Activated CD4-positive, alpha-beta T cell treated with anti-CD3 and anti-CD28 coated beads, Interleukin-2, amount 50 U/mL, for 16 hours (primary cell): Measurements from ENCODE around the gene RABGAP1.

Experiments used
- DNase-seq: peaks from one replicate; pipeline ENCODE4 v3.0.0-alpha.2; 2020

The RABGAP1 gene

DNA sequence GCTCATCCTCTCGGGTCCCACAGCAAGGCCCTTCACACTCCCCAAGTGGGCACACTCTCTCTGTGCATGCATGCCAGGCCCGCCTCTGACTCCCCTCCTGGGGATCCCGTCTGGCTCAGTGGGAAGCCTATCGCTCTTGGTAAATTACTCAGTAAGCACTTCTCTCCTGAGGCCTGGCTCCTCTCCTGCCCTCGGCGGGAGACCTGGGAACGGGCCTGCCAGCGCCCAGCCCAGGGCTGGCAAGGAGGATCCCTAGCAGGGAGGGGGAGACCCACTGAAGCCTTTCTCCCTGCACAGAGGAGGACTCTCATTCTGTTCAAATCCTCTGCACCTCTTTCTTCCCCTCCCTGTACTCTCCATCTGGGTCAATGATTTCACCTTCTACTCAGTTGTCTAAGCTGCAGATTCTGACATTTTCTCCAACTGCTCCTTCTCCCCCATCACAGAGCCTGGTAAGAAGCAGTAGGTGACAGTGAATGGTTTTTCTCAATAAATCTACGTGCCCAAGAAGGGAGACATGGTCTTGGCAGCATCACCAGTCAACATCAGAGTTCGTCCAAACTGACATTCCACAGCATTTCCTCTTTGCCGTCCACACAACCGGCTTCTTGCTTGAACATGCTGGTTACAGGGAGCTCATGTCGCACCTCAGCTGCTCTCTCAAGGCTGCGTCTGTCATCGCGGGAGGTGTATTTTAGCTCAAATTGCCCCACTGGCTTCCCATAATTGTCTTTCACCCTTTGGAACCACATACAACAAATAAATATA, 174.5 kb downstream of the RABGAP1 start:
- no peak for DNase-seq

DNA sequence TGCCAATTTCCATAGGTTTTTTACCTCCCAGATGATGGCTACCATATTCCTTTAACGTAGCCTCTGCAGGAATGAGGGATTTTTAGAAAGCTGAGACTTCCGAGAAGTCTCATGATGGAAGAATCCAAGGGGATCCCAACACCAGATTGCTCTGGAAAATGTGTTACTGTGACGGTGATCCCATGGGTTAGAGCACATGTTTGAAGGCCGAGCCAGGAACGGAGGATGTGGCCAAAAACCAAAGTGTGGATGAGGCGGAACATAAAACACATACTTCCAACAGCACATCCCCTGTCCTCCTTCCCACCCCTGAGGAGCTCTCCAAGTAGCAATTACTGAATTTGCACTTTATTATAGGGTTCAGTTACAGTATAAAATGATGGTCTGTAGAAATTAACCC, 175.2 kb downstream of the RABGAP1 start:
- DNase-seq, result no peak

- no peak for DNase-seq
Observed at GRCh38 chr9:123119566-123119965, 178.7 kb downstream of the RABGAP1 start.

GRCh38 chr9:123120131-123120530, 179.3 kb downstream of the RABGAP1 start:
- DNase-seq, result no peak

- DNase-seq, result no peak
Observed at GRCh38 chr9:123120953-123121352, 180.1 kb downstream of the RABGAP1 start.

DNA sequence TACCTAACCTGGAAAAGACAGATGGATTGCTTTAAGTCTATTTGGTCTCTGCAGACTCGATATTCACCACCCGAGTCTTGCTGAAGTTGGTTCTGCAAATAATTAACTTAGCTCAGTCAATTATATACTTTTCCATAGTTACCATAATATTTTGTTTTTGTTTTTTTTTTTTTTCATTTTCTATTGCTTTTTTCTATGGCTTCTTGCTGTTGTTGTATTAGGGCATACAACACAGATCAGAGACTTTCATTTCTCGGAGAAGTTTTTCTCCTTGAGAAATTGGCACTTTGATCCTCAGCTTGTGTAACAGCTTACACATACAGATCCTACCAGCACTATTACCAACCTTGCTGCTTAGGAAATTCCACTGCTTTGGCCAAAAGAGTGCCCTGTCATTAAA, 180.6 kb downstream of the RABGAP1 start:
- no peak for DNase-seq

GRCh38 chr9:123127512-123128075, 186.8 kb downstream of the RABGAP1 start:
- DNase-seq, result no peak

- DNase-seq, result no peak
Observed at GRCh38 chr9:123128591-123128990, 187.8 kb downstream of the RABGAP1 start.

DNA sequence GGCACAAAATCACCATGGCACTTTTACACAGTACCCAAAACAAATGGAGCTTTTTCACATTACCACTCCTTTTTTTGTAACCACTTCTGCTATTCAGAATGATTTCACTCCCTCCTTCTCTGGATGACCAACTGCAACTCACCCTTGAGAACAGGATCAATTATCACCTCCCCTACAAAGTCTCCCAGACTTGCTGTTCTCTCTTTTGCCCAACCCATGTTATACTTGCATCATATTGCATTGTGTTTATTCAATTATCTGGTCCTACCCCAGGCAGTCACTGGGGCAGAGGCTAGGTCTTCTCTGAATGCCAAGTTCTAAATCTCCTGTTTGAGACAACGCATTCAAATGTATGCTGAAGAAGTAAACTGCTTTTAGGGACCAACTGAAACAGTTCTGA, 188.6 kb downstream of the RABGAP1 start:
- no peak for DNase-seq

DNA sequence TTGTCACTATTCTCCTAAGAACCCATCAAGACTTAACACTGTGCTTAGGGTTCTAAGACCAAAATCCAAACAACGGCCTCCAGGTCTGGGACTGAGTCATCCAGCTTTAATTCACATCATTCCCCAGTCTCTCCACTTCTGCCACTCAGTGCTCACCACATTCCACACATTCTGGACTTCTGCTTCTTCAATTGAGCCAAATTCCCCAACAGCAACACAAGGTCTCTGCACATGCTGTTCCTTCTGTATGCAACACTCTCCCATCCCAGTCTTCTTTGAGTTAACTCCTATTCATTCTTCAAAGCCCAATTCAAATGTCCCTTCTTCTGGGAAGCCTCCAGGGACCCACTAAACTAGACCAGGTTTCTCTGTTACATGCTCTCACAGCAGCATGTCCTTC, 190.4 kb downstream of the RABGAP1 start:
- no peak for DNase-seq

DNA sequence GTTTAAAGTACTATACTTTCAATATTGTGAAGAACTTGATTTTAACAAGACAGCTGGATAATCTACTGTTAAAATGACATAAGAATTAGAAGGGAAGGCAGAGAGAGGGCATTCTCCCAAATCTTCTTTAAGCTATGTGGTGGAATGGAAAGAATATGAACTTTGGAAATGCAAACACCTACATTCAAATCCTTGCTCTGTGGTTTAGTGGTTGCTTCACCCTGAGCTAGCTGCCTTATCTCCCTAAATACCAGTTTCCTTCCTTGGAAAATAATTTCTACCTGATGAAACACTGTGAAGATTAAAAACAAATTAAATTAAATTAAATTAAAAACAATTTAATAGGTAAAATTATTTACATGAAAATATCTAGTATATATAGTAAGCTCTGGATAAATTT, 191.2 kb downstream of the RABGAP1 start:
- no peak for DNase-seq

DNA sequence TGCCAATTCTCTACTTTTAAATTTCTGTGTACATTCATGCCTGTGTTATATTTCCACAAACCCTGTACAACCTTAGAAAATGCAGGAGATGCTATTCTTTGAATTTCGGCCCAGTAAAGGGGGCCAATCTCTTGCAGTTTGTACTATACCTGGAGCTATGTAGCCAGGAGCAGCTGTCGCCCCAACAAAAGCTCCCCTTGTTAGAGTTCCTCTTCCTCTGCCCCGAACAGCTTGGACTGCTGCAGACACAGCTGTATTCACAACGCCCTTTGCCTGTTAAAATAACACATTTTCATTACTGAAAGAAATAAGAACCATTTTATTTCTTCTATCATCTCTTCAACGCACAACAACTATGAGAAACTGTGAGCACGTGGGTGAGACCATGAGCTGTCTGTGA, 191.9 kb downstream of the RABGAP1 start:
- DNase-seq, result no peak

GRCh38 chr9:123135430-123135829, 194.6 kb downstream of the RABGAP1 start:
- DNase-seq, result no peak

GRCh38 chr9:123138163-123138562, 197.3 kb downstream of the RABGAP1 start:
- no peak for DNase-seq

DNA sequence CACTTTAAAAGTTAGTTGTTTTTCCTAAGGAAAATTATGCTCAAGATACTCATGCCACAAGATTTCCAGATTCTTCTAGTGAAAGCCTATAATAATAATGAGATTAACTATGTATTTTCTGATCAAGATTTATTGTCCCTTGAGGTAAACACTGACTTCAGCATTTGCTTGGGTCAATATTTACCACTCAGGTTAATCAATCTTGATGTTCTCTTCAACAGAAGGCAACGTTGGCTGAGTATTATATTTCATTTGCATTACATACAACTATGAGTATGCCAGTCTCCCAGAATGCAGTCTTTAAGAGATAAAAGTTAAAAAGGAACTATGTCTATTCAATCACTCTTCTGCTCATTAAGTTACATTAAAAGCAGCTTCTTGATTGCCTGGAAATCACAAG, 208.2 kb downstream of the RABGAP1 start:
- no peak for DNase-seq

- no peak for DNase-seq
Observed at GRCh38 chr9:123150708-123151503, 210.1 kb downstream of the RABGAP1 start.
